EH (cell line): ENCODE data around the gene ASPSCR1.
"Not testable (repeated sequence)": the region's sequence is repeated elsewhere in the genome, so short reads cannot be mapped to it uniquely, and the experiment has no call there.

Experiments used
- DNase-seq: peaks from one replicate; pipeline ENCODE4 v3.0.0-alpha.2; 2015; ENCODE audit warnings: low read depth

The ASPSCR1 gene

GRCh38 chr17:81941484-81942166 lies 35.8 kb upstream of the ASPSCR1 start:
- DNase-seq: no peak

- DNase-seq: no peak
Measured at GRCh38 chr17:81942167-81942553, 35.3 kb upstream of the ASPSCR1 start.

GRCh38 chr17:81944858-81945257 lies 32.6 kb upstream of the ASPSCR1 start:
- no peak for DNase-seq

- DNase-seq: no peak
Measured at GRCh38 chr17:81947189-81947588, 30.2 kb upstream of the ASPSCR1 start, which contains the start of gene MYADML2. Gene MYADML2 (minus strand): TSS chr17:81947233. CDS start chr17:81941741, 5,492 bp downstream.

GRCh38 chr17:81948635-81949378 lies 28.6 kb upstream of the ASPSCR1 start:
- DNase-seq: no peak

- DNase-seq: no peak
Measured at GRCh38 chr17:81950501-81950900, 26.9 kb upstream of the ASPSCR1 start.

- no peak for DNase-seq
Measured at GRCh38 chr17:81951785-81952684, 25.4 kb upstream of the ASPSCR1 start.

- DNase-seq: no peak
Measured at GRCh38 chr17:81952792-81953228, 24.6 kb upstream of the ASPSCR1 start.

- not testable (repeated sequence) for DNase-seq
Measured at GRCh38 chr17:81953443-81953842, 24.0 kb upstream of the ASPSCR1 start.

GRCh38 chr17:81954131-81955057 lies 23.0 kb upstream of the ASPSCR1 start:
- no peak for DNase-seq

GRCh38 chr17:81955058-81955681 lies 22.3 kb upstream of the ASPSCR1 start:
- no peak for DNase-seq

GRCh38 chr17:81955756-81956544 lies 21.5 kb upstream of the ASPSCR1 start:
- DNase-seq: no peak

GRCh38 chr17:81956607-81957589 lies 20.5 kb upstream of the ASPSCR1 start:
- DNase-seq: no peak

GRCh38 chr17:81957691-81958432 lies 19.6 kb upstream of the ASPSCR1 start:
- no peak for DNase-seq

- DNase-seq: no peak
Measured at GRCh38 chr17:81958633-81959342, 18.6 kb upstream of the ASPSCR1 start.

- peak; percentile 48 for DNase-seq
Measured at GRCh38 chr17:81959362-81960129, 17.9 kb upstream of the ASPSCR1 start.
